Measurements from ENCODE around the gene ZNF774. TPM values are rescaled to one million over a fixed set of nuclear protein-coding genes. Genes with fewer than 3 reads are reported as not detected.

The ZNF774 gene
- total RNA-seq, 1 donor from 2014 or later = 4.8 TPM

DNA sequence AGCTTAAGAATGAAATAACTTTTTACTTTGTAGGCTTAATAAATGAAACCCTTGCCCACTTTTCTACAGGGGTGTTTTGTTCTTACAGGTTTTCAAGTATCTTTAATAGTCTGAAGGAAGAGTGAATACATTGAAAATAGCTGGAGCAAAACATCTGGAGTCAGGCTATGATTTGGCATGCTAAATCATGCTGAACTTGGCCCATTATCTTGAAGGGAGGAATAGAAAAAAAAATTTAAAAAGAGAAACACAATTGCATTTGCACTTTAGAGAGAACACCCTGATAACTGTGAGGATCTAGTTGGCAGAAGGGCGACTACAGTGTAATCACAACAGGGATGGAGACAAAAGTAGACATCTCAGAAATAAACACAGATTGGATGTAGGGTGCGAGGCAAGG, 34.1 kb downstream of the ZNF774 start:
- Mint-ChIP-seq H3K27ac (no peak overlapping the region), H3K9me3 (no peaks in the 10 kb centered on the region), H3K4me1 (ENCODE audit: unreplicated experiment) (peaks cover 30% of the 10 kb centered on the region), H3K36me3 (peaks cover 12% of the 10 kb centered on the region), H3K4me3 (peak overlapping the region; percentile 45), H3K27me3 (no peaks in the 10 kb centered on the region)
- TF ChIP-seq, protein P1, sequence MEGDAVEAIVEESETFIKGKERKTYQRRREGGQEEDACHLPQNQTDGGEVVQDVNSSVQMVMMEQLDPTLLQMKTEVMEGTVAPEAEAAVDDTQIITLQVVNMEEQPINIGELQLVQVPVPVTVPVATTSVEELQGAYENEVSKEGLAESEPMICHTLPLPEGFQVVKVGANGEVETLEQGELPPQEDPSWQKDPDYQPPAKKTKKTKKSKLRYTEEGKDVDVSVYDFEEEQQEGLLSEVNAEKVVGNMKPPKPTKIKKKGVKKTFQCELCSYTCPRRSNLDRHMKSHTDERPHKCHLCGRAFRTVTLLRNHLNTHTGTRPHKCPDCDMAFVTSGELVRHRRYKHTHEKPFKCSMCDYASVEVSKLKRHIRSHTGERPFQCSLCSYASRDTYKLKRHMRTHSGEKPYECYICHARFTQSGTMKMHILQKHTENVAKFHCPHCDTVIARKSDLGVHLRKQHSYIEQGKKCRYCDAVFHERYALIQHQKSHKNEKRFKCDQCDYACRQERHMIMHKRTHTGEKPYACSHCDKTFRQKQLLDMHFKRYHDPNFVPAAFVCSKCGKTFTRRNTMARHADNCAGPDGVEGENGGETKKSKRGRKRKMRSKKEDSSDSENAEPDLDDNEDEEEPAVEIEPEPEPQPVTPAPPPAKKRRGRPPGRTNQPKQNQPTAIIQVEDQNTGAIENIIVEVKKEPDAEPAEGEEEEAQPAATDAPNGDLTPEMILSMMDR (conservative IDR thresholded peaks at IDR 0.05) = no peak
- DNase-seq (ENCODE audit: extremely low spot score, unreplicated experiment) = no peak

DNA sequence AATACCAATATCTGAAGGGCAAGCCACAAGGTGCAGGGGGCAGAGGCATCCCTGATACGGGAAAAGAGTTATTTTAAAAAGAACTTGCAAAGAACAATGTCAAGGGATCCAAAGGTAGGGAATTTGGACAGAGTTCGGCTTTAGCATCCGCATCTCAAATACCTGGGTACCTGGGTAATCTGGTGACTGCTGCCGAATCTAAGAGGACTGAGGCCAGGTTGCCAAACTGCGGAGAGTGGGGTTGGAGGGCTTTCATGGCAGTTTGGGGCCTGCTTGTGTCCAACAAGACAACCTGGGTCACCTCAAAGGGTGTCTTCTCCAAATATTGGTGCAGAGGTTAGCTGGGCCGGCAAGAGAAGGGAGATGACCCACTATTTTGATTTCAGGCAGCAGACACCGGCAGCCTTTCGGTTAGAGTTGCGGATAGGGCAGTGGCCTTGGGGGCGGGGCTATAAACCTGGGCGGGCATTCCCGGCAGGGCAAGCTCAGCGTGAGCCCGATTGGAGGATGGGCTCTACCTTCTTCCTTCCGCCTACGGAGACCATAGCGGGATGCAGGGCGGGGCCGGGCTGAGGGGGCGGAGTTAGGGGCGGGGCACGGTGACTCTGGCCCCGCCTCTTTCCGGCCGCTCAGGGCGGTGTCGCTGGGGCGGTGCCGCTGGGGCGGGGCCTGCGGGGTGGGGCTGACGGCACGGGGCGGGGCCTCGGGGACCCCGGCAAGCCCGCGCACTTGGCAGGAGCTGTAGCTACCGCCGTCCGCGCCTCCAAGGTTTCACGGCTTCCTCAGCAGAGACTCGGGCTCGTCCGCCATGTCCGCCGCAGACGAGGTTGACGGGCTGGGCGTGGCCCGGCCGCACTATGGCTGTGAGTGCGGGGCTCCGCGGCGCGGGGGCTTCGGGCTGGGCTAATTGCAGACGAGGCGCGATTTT, 35.7 kb downstream of the ZNF774 start, which contains the start of gene IQGAP1:
TSS of gene IQGAP1 (plus strand) at position 709 of the 928 bp plus-strand sequence. CDS start at position 809, 100 bp downstream.
- Mint-ChIP-seq H3K27ac (peak within 1 kb of the TSS; percentile 92), H3K9me3 (no peaks in the 10 kb centered on the region), H3K4me1 (ENCODE audit: unreplicated experiment) (peaks cover 42% of the 10 kb centered on the region), H3K36me3 (peaks cover 24% of the 10 kb centered on the region), H3K4me3 (peak within 1 kb of the TSS; percentile 89), H3K27me3 (no peaks in the 10 kb centered on the region)
- TF ChIP-seq, protein P1 (conservative IDR thresholded peaks at IDR 0.05) = no peak
- DNase-seq (ENCODE audit: extremely low spot score, unreplicated experiment) = peak; percentile 96

DNA sequence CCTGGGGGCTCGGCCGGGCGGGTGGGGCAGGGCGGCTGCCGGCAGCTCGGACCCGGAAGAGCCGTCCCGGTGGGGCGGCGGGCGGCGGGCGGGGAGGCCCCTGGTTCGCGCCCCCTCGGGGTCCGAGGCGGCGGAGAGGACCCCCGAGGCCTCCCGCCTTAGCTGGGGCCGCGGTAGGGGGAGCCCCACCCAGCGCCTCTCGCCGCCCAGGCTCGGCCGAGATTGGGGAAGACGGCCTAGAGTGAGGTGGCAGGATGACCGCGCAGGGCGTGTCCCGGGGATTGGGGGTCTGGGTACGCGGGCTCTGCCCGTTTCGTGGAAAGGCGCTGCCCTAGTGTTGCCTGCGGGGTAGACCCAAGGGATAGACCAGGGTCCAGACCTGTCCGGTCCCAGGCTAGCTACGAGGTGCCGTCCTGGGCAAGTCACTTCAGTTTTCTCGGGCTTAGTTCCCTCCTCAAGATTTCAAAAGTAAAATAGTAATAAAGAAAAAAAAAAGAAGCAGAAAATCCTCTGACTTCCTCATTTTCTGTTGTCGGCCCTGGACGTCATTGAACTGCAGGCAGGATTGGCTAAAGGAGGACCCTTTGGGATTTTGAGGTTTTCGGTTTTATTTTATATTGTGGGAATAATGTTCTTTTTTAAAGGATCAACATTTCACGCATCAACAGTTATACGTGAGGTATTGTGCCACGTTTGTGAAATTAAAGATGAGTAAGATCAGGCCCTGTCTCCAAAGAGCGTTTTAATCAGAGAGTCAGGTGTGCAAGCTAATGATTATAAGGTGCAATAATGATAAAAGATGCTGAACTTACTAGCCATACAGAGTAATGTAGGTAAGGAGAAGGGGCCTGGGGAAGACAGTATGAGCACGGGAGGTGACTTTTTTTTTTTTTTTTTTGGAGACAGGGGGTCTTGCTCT, 36.6 kb downstream of the ZNF774 start:
- Mint-ChIP-seq H3K27ac (peak overlapping the region; percentile 92), H3K36me3 (peaks cover 31% of the 10 kb centered on the region), H3K4me3 (peak overlapping the region; percentile 89), H3K9me3 (no peaks in the 10 kb centered on the region), H3K27me3 (no peaks in the 10 kb centered on the region), H3K4me1 (ENCODE audit: unreplicated experiment) (peaks cover 42% of the 10 kb centered on the region)
- TF ChIP-seq, protein P1 (conservative IDR thresholded peaks at IDR 0.05) = peak; percentile 24
- peak; percentile 77 for DNase-seq (ENCODE audit: extremely low spot score, unreplicated experiment)

DNA sequence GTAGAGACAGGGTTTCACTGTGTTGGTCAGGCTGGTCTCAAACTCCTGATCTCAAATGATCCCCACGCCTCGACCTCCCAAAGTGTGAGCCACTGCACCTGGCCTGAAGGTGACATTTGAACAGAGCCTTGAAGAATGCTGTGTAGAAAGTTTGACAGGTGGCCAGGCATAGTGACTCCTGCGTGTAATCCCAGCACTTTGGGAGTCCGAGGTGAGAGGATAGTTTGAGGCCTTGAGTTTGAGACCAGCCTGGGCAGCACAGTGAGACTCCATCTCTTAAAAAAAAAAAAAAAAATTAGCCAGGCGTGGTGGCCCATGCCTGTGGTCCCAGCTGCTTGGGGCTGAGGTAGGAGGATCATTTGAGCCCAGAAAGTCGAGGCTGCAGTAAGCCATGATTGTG, 37.4 kb downstream of the ZNF774 start:
- peaks cover 47% of the 10 kb centered on the region for H3K4me1 Mint-ChIP-seq (ENCODE audit: unreplicated experiment)
- H3K27me3 Mint-ChIP-seq = no peaks in the 10 kb centered on the region
- H3K4me3 Mint-ChIP-seq = peak overlapping the region; percentile 88
- TF ChIP-seq, protein P1 (conservative IDR thresholded peaks at IDR 0.05) = no peak
- peaks cover under 1% of the 10 kb centered on the region for H3K9me3 Mint-ChIP-seq
- peaks cover 32% of the 10 kb centered on the region for H3K36me3 Mint-ChIP-seq
- H3K27ac Mint-ChIP-seq = peak overlapping the region; percentile 88
- DNase-seq (ENCODE audit: extremely low spot score, unreplicated experiment) = no peak

DNA sequence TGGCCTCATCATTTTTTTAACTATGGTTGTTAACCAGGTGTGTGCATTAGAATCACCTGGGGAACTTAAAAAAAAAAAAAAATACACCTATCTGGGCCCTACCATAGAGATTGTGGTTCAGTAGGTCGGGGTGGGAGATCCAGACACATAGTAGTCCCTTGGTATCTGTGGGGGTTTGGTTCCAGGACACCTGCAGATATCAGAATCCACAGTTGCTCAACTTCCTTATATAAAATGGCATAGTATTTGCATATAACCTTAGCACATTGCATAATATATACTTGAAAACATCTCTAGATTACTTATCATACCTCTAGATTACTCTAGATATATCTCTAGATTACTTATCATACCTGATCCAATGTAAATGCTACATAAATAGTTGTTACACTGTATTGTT, 41.0 kb downstream of the ZNF774 start:
- peaks cover 5% of the 10 kb centered on the region for H3K9me3 Mint-ChIP-seq
- TF ChIP-seq, protein P1 (conservative IDR thresholded peaks at IDR 0.05) = no peak
- H3K4me3 Mint-ChIP-seq = no peak overlapping the region
- H3K36me3 Mint-ChIP-seq = peaks cover 46% of the 10 kb centered on the region
- H3K27me3 Mint-ChIP-seq = no peaks in the 10 kb centered on the region
- DNase-seq (ENCODE audit: extremely low spot score, unreplicated experiment) = no peak
- H3K4me1 Mint-ChIP-seq (ENCODE audit: unreplicated experiment) = peaks cover 49% of the 10 kb centered on the region
- no peak overlapping the region for H3K27ac Mint-ChIP-seq

Measured in type B pancreatic cell (in vitro differentiated cells).